DND-41 (cell line): ENCODE results near the gene GTF3C5.
"Not testable (repeated sequence)": the region's sequence is repeated elsewhere in the genome, so short reads cannot be mapped to it uniquely, and the experiment has no call there.

Experiments
- EZH2 ChIP-seq: IDR thresholded peaks from 3 replicates; pipeline ENCODE4 v1.6.1; 2012; ENCODE audit warnings: borderline replicate concordance, low read depth, mild to moderate bottlenecking, moderate library complexity, low read length, inconsistent platforms; ENCODE audit not compliant: severe bottlenecking
- TF ChIP-seq, protein P1 (sequence below): IDR thresholded peaks from 2 replicates; pipeline ENCODE4 v1.5.1; 2012; ENCODE audit warnings: borderline replicate concordance, low read length, moderate library complexity, mild to moderate bottlenecking; ENCODE audit not compliant: poor library complexity, severe bottlenecking; ENCODE audit errors: extremely low read depth

- TF ChIP-seq, protein P1, sequence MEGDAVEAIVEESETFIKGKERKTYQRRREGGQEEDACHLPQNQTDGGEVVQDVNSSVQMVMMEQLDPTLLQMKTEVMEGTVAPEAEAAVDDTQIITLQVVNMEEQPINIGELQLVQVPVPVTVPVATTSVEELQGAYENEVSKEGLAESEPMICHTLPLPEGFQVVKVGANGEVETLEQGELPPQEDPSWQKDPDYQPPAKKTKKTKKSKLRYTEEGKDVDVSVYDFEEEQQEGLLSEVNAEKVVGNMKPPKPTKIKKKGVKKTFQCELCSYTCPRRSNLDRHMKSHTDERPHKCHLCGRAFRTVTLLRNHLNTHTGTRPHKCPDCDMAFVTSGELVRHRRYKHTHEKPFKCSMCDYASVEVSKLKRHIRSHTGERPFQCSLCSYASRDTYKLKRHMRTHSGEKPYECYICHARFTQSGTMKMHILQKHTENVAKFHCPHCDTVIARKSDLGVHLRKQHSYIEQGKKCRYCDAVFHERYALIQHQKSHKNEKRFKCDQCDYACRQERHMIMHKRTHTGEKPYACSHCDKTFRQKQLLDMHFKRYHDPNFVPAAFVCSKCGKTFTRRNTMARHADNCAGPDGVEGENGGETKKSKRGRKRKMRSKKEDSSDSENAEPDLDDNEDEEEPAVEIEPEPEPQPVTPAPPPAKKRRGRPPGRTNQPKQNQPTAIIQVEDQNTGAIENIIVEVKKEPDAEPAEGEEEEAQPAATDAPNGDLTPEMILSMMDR: not testable (repeated sequence)
- TF ChIP-seq EZH2: not testable (repeated sequence)
Observed at GRCh38 chr9:133094351-133094750, 63.6 kb downstream of the GTF3C5 start.
